ENCODE measurements around the gene TMX3.

DNA sequence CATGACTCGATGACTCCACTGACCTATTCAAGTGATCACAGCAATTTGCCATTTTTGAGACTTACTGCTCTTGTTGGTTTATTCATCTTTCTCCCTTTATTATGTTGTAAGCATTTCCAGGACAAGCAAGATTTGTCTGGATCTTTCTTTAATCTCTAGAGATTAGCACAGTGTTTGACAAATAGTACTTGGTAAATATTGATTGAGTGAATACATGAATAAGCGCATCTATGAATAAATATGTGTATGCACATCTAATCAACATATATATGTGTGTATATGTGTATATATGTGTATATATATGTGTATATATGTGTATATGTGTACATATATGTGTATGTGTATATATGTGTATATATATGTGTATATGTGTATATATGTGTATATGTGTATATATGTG is 7.3 kb downstream of the TMX3 start:
- TF ChIP-seq, protein P1, sequence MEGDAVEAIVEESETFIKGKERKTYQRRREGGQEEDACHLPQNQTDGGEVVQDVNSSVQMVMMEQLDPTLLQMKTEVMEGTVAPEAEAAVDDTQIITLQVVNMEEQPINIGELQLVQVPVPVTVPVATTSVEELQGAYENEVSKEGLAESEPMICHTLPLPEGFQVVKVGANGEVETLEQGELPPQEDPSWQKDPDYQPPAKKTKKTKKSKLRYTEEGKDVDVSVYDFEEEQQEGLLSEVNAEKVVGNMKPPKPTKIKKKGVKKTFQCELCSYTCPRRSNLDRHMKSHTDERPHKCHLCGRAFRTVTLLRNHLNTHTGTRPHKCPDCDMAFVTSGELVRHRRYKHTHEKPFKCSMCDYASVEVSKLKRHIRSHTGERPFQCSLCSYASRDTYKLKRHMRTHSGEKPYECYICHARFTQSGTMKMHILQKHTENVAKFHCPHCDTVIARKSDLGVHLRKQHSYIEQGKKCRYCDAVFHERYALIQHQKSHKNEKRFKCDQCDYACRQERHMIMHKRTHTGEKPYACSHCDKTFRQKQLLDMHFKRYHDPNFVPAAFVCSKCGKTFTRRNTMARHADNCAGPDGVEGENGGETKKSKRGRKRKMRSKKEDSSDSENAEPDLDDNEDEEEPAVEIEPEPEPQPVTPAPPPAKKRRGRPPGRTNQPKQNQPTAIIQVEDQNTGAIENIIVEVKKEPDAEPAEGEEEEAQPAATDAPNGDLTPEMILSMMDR (IDR thresholded peaks at IDR 0.05; ENCODE audit: extremely low read depth in 1 of 2, insufficient read depth in 1 of 2, low read depth in 1 of 2, low read length in 2 of 2) = no peak
- TF ChIP-seq EZH2 (IDR thresholded peaks at IDR 0.05; ENCODE audit: borderline replicate concordance, low read depth, low read length, severe bottlenecking) (no peak), POLR2A (IDR thresholded peaks at IDR 0.05; ENCODE audit: low read depth, low read length) (no peak), JUN (IDR thresholded peaks at IDR 0.05; ENCODE audit: borderline replicate concordance, insufficient read depth, insufficient read length, low read depth) (no peak), POLR2AphosphoS5 (IDR thresholded peaks at IDR 0.05; ENCODE audit: insufficient read depth, low read depth, low read length) (no peak)
- TF ChIP-seq, protein P2, sequence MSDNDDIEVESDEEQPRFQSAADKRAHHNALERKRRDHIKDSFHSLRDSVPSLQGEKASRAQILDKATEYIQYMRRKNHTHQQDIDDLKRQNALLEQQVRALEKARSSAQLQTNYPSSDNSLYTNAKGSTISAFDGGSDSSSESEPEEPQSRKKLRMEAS (IDR thresholded peaks at IDR 0.05; ENCODE audit: insufficient read depth, insufficient read length) = no peak

Measured in endothelial cell of umbilical vein (primary cell).